ENCODE data around the gene CCDC97.

Gene CCDC97

GRCh38 chr19:41352609-41353465, 42.9 kb downstream of the CCDC97 start:
- peak overlapping the region; percentile 89 for H3K4me3 ChIP-seq (ENCODE audit: low read depth, low read length)
- peaks cover 11% of the 10 kb centered on the region for H3K36me3 ChIP-seq (replicated peaks)
- H3K27me3 ChIP-seq (replicated peaks): no peaks in the 10 kb centered on the region
- in situ Hi-C loops (cut with HindIII; ENCODE audit: low pct_ligation_motif_present, low sequenced_read_pairs): no loop called here
- peak overlapping the region; percentile 68 for H3K27ac ChIP-seq
- DNase-seq: peak; percentile 17
- TF ChIP-seq, protein P1, sequence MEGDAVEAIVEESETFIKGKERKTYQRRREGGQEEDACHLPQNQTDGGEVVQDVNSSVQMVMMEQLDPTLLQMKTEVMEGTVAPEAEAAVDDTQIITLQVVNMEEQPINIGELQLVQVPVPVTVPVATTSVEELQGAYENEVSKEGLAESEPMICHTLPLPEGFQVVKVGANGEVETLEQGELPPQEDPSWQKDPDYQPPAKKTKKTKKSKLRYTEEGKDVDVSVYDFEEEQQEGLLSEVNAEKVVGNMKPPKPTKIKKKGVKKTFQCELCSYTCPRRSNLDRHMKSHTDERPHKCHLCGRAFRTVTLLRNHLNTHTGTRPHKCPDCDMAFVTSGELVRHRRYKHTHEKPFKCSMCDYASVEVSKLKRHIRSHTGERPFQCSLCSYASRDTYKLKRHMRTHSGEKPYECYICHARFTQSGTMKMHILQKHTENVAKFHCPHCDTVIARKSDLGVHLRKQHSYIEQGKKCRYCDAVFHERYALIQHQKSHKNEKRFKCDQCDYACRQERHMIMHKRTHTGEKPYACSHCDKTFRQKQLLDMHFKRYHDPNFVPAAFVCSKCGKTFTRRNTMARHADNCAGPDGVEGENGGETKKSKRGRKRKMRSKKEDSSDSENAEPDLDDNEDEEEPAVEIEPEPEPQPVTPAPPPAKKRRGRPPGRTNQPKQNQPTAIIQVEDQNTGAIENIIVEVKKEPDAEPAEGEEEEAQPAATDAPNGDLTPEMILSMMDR (IDR thresholded peaks at IDR 0.05; ENCODE audit: low read depth, low read length, missing control alignments): peak; percentile 77

- H3K36me3 ChIP-seq (replicated peaks): peaks cover 6% of the 10 kb centered on the region
- in situ Hi-C loops (cut with HindIII; ENCODE audit: low pct_ligation_motif_present, low sequenced_read_pairs): no loop called here
- TF ChIP-seq, protein P1 (IDR thresholded peaks at IDR 0.05; ENCODE audit: low read depth, low read length, missing control alignments): peak; percentile 90
- peak; percentile 78 for DNase-seq
- no peaks in the 10 kb centered on the region for H3K27me3 ChIP-seq (replicated peaks)
- H3K27ac ChIP-seq: peak within 1 kb of the TSS; percentile 68
- H3K4me3 ChIP-seq (ENCODE audit: low read depth, low read length): peak within 1 kb of the TSS; percentile 89
Observed at GRCh38 chr19:41353466-41354342, 43.7 kb downstream of the CCDC97 start, which contains the start of gene TGFB1. Gene TGFB1, minus strand, starts transcription at chr19:41353922. Its CDS starts 878 bp downstream, at chr19:41353044.

DNA sequence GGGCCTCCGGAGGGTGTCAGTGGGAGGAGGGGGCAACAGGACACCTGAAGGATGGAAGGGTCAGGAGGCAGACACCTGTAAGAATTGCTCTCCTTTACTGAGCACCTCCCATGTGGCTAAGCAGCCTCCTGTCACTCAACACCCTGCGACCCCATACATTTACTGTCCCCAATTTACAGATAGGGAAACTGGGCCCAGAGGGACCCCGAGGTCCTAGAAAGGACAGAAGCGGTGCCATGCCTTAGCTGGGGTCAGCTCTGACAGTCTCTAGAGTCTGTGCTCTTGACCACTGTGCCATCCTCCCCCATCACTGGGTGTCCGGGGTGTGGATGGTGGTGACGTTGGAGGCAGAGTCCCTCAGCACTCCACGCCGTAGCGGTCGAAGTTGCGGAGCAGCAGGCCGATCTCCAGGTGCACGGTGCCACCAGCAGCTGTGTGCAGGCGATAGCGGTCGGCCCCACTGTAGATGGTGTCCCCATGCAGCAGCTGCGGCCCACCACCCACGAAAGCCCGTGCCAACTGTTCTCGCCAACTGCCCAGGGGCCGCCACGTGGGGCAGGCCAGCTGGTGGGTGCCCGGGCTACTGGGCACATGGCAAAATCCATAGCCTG, 44.5 kb downstream of the CCDC97 start:
- Histone ChIP-seq H3K4me3 (ENCODE audit: low read depth, low read length) (peak overlapping the region; percentile 89), H3K36me3 (replicated peaks) (no peaks in the 10 kb centered on the region), H3K27ac (no peak overlapping the region), H3K27me3 (replicated peaks) (no peaks in the 10 kb centered on the region)
- TF ChIP-seq, protein P1 (IDR thresholded peaks at IDR 0.05; ENCODE audit: low read depth, low read length, missing control alignments): no peak
- DNase-seq: no peak
- in situ Hi-C loops (cut with HindIII; ENCODE audit: low pct_ligation_motif_present, low sequenced_read_pairs): no loop called here

DNA sequence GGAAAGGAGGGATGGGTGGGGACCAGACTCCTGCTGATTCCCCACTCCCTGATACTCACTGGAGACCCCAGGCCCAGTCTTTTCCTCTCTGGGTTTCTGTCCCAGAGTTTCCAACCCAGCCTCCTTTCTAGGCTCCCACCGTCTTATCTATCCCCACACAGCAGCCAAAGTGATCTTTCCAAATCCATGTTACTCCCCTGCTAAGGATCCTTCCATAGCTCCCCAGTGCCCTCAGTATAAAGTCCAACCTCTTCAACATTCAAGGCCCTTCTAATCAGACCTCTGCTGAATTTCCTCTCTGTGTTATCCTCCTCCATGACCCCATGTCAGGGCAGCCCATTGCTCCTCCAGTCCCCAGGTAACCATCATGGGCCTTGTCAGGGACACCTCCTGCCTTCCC, 45.1 kb downstream of the CCDC97 start:
- Histone ChIP-seq H3K27me3 (replicated peaks) (no peaks in the 10 kb centered on the region), H3K27ac (no peak overlapping the region), H3K36me3 (replicated peaks) (no peaks in the 10 kb centered on the region), H3K4me3 (ENCODE audit: low read depth, low read length) (no peak overlapping the region)
- TF ChIP-seq, protein P1 (IDR thresholded peaks at IDR 0.05; ENCODE audit: low read depth, low read length, missing control alignments): no peak
- in situ Hi-C loops (cut with HindIII; ENCODE audit: low pct_ligation_motif_present, low sequenced_read_pairs): no loop called here
- no peak for DNase-seq

- no peak for DNase-seq
- in situ Hi-C loops (cut with HindIII; ENCODE audit: low pct_ligation_motif_present, low sequenced_read_pairs): no loop called here
Observed at GRCh38 chr19:41355802-41356201, 45.8 kb downstream of the CCDC97 start.

More at GRCh38 chr19:41355802-41356201, 45.8 kb downstream of the CCDC97 start:
- TF ChIP-seq, protein P1 (IDR thresholded peaks at IDR 0.05; ENCODE audit: low read depth, low read length, missing control alignments): no peak
- Histone ChIP-seq H3K27ac (no peak overlapping the region), H3K27me3 (replicated peaks) (no peaks in the 10 kb centered on the region), H3K36me3 (replicated peaks) (no peaks in the 10 kb centered on the region), H3K4me3 (ENCODE audit: low read depth, low read length) (no peak overlapping the region)

Measured in brain microvascular endothelial cell (primary cell).